Glutamatergic neuron (in vitro differentiated cells): ENCODE measurements around the gene FAM89A. TPM values are rescaled to one million over a fixed set of nuclear protein-coding genes. Genes with fewer than 3 reads are reported as not detected.

Experiments
- DNase-seq: peaks from one replicate; pipeline ENCODE4 v3.0.0; 2022
- H3K27ac Mint-ChIP-seq: one replicate; pipeline ENCODE4 v1.8.0; 2020; ENCODE audit warnings: mild to moderate bottlenecking, mixed read lengths, inconsistent platforms; ENCODE audit not compliant: unreplicated experiment
- H3K27me3 Mint-ChIP-seq: one replicate; pipeline ENCODE4 v1.8.0; 2020; ENCODE audit warnings: mild to moderate bottlenecking, moderate library complexity, mixed read lengths, inconsistent platforms; ENCODE audit not compliant: unreplicated experiment
- H3K36me3 Mint-ChIP-seq: one replicate; pipeline ENCODE4 v1.8.0; 2020; ENCODE audit warnings: mild to moderate bottlenecking, mixed read lengths, inconsistent platforms; ENCODE audit not compliant: unreplicated experiment
- H3K4me1 Mint-ChIP-seq: one replicate; pipeline ENCODE4 v1.8.0; 2020; ENCODE audit warnings: mild to moderate bottlenecking, low read depth, mixed read lengths, inconsistent platforms; ENCODE audit not compliant: unreplicated experiment
- H3K4me3 Mint-ChIP-seq: one replicate; pipeline ENCODE4 v1.8.0; 2020; ENCODE audit warnings: mild to moderate bottlenecking, mixed read lengths, inconsistent platforms; ENCODE audit not compliant: unreplicated experiment
- H3K9me3 Mint-ChIP-seq: one replicate; pipeline ENCODE4 v1.8.0; 2020; ENCODE audit warnings: mild to moderate bottlenecking, moderate library complexity, mixed read lengths, inconsistent platforms; ENCODE audit not compliant: unreplicated experiment
- CTCF ChIP-seq: fragments of 200-600 bp; sonication (generic); IDR thresholded peaks from one replicate; pipeline ENCODE4 v1.5.0; 2021; ENCODE audit not compliant: partially characterized antibody, unreplicated experiment
- total RNA-seq: library from RNA; stranded (reverse); fragmentation: NEBNext Ultra II Directional; extraction: Animal tissue kit (Norgen Biotek cat#: 25700); gene quantifications from one replicate; pipeline ENCODE4 v1.2.1, GENCODE V29; 2021; ENCODE audit not compliant: unreplicated experiment

The FAM89A gene
- total RNA-seq, 1 donor from 2014 or later = 6.4 TPM

GRCh38 chr1:230971771-230972170 is 68.3 kb downstream of the FAM89A start:
- no peak for TF ChIP-seq CTCF
- Mint-ChIP-seq H3K27me3 (peaks cover 4% of the 10 kb centered on the region), H3K9me3 (peaks cover 1% of the 10 kb centered on the region), H3K36me3 (no peaks in the 10 kb centered on the region), H3K4me1 (peaks cover 18% of the 10 kb centered on the region), H3K27ac (peak overlapping the region; percentile 6), H3K4me3 (peak overlapping the region; percentile 40)
- no peak for DNase-seq

GRCh38 chr1:230970432-230970831 is 69.6 kb downstream of the FAM89A start:
- H3K4me1 Mint-ChIP-seq = peaks cover 10% of the 10 kb centered on the region
- TF ChIP-seq CTCF = no peak
- H3K27ac Mint-ChIP-seq = no peak overlapping the region
- H3K36me3 Mint-ChIP-seq = no peaks in the 10 kb centered on the region
- H3K27me3 Mint-ChIP-seq = no peaks in the 10 kb centered on the region
- no peak for DNase-seq
- H3K9me3 Mint-ChIP-seq = peaks cover under 1% of the 10 kb centered on the region
- H3K4me3 Mint-ChIP-seq = no peak overlapping the region

Other genes with a start within 250 kb of the FAM89A start
- 27.3 TPM for gene C1orf198, start 171.7 kb downstream of the FAM89A start, total RNA-seq
- 25.1 TPM for gene TTC13, start 61.4 kb downstream of the FAM89A start, total RNA-seq
- gene ARV1, start 61.2 kb downstream of the FAM89A start, total RNA-seq = 18.3 TPM
- 3.9 TPM for gene TRIM67, start 121.8 kb upstream of the FAM89A start, total RNA-seq
- gene GNPAT, start 201.0 kb upstream of the FAM89A start, total RNA-seq = 53.9 TPM